Measurements from ENCODE around the gene NXF1.
A peak's percentile ranks its signal among the peaks of the same experiment; 100 is the strongest.
"Not testable (repeated sequence)": the region's sequence is repeated elsewhere in the genome, so short reads cannot be mapped to it uniquely, and the experiment has no call there.

Gene NXF1

DNA sequence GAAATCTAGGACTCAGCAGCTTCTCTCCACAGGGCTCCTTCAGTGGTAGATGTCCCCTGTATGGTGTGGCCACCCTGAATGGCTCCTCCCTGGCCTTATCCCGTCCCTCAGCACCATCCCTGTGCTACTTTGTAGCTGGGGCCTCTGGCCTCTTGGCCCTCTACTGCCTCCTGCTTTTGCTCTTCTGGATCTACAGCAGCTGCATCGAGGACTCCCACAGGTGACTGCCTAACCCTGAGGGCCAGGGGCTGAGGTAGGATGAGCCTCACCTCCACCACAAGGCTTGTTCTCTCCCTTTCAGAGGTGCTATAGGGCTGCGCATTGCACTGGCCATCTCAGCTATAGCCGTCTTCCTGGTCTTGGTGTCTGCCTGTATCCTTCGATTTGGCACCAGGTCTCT is 16.2 kb downstream of the NXF1 start:
- no peak for DNase-seq (ENCODE audit: low spot score in 2 of 2)
- Histone ChIP-seq H3K4me1 (peaks cover 9% of the 10 kb centered on the region), H3K36me3 (replicated peaks) (peaks cover 52% of the 10 kb centered on the region), H3K4me3 (no peak overlapping the region), H3K9me3 (no peaks in the 10 kb centered on the region), H3K27me3 (ENCODE audit: low read depth) (no peaks in the 10 kb centered on the region)
- in situ Hi-C loops (cut with MboI; ENCODE audit: low sequenced_read_pairs) = no loop called here

DNA sequence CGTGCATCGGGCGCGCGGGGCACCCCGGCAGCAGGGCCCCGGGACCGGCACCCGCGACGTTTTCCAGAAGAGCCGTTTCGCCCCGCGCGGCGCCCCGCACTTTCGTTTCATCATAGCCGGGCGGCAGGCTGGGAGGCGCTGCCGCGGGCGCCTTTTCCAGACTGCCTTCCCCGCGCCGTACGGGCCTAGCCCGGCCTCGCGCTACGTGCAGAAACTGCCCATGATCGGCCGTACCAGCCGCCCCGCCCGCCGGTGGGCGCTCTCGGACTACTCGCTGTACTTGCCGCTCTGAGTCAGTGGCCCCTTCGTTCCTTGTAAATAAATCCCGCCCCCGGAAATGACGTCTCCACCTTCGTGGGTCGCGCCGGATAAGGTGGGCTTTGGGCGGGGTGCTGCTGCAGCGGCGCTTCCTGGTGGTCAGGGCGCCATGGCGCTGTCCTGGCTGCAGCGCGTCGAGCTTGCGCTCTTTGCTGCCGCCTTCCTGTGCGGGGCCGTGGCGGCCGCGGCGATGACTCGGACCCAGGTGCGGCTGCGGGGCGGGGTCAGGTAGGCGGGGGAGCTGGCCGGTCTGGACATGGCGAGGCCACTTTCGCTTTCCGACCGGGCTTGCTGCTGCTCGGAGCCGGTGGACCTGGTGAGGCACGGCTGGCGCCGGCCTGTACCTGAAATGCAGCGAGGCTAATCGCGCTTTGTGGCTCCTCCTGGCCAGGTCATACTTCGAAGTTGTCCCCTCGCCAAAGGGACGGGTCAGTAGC is 18.1 kb downstream of the NXF1 start, which contains the start of gene TMEM179B:
Gene TMEM179B (plus strand): TSS at position 398 of the 755 bp plus-strand sequence. CDS start 30 bp downstream, at position 428.
- Histone ChIP-seq H3K4me3 (peak within 1 kb of the TSS; percentile 71), H3K27me3 (ENCODE audit: low read depth) (no peaks in the 10 kb centered on the region), H3K36me3 (replicated peaks) (peaks cover 48% of the 10 kb centered on the region), H3K9me3 (no peaks in the 10 kb centered on the region), H3K4me1 (peaks cover 9% of the 10 kb centered on the region)
- in situ Hi-C loops (cut with MboI; ENCODE audit: low sequenced_read_pairs) = no loop called here
- DNase-seq (ENCODE audit: low spot score in 2 of 2) = peak; percentile 97 to 99

DNA sequence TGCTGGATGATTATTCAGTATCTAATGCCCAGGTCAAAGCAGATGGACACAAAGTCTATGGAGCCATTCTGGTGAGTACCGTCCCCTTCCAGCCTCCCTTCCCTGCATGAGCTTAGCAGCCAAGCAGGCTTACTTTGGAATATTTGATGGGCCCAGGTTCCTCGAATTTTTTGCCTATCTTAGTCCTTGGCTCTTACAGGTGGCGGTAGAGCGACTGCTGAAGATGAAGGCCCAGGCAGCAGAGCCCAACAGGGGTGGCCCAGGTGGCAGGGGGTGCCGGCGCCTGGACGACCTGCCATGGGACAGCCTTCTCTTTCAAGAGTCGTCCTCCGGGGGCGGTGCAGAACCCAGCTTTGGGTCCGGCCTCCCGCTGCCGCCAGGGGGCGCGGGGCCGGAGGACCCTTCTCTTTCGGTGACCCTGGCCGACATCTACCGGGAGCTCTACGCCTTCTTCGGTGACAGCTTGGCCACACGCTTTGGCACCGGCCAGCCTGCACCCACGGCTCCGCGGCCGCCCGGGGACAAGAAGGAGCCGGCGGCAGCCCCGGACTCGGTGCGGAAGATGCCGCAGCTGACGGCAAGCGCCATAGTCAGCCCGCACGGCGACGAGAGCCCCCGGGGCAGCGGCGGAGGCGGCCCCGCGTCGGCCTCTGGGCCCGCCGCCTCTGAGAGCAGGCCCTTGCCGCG is 18.8 kb downstream of the NXF1 start:
- peaks cover 48% of the 10 kb centered on the region for H3K36me3 ChIP-seq (replicated peaks)
- in situ Hi-C loops (cut with MboI; ENCODE audit: low sequenced_read_pairs) = no loop called here
- H3K9me3 ChIP-seq = no peaks in the 10 kb centered on the region
- no peaks in the 10 kb centered on the region for H3K27me3 ChIP-seq (ENCODE audit: low read depth)
- peaks cover 9% of the 10 kb centered on the region for H3K4me1 ChIP-seq
- peak overlapping the region; percentile 71 for H3K4me3 ChIP-seq
- DNase-seq (ENCODE audit: low spot score in 2 of 2) = peak; percentile 79 to 92

DNA sequence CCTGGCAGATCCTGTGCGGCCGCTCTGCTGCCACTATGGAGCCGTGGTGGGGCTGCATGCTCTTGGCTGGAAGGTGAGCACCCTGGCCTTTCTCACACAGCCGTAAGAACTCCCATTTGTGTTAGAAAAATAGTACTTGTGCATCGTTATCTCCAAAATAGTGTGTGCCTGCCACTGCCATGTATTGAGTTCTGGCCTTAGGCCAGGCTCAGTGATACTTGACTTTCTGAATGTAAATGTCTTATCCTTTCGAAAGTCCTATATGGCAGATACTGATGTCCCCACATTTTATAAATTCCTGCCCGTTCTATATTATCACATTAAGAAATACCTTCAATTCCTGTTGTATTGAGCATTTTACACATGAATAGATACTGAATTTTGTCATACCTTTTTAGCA is 22.5 kb downstream of the NXF1 start:
- Histone ChIP-seq H3K4me3 (no peak overlapping the region), H3K9me3 (no peaks in the 10 kb centered on the region), H3K27me3 (ENCODE audit: low read depth) (no peaks in the 10 kb centered on the region), H3K4me1 (peaks cover 3% of the 10 kb centered on the region; the same call in 1 of the 2 replicates), H3K36me3 (replicated peaks) (peaks cover 38% of the 10 kb centered on the region)
- DNase-seq (ENCODE audit: low spot score in 2 of 2) = no peak
- in situ Hi-C loops (cut with MboI; ENCODE audit: low sequenced_read_pairs) = no loop called here

DNA sequence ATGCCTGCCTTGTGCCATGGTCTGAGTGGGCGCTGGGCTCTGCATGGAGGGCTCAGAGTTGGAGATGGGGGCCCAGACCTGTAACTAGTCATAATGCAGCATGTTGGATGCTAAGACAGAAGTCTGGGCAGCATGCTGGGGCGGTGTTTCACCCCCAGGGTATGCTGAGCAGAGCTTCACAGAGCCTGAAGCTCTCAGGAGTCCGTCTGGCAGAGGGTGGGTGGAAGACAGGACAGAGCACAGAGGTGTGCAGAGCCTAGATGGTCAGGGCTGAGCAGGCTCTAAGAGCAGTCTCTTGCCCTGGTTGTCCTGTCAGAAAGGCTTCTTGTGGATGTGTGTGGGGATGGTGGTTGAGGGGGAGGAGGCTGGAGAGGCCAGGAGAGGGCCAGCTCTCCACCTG is 26.8 kb downstream of the NXF1 start:
- in situ Hi-C loops (cut with MboI; ENCODE audit: low sequenced_read_pairs) = no loop called here
- DNase-seq (ENCODE audit: low spot score in 2 of 2) = no peak
- Histone ChIP-seq H3K36me3 (replicated peaks) (peaks cover 34% of the 10 kb centered on the region), H3K9me3 (no peaks in the 10 kb centered on the region), H3K4me3 (no peak overlapping the region), H3K27me3 (ENCODE audit: low read depth) (no peaks in the 10 kb centered on the region), H3K4me1 (no peaks in the 10 kb centered on the region)

DNA sequence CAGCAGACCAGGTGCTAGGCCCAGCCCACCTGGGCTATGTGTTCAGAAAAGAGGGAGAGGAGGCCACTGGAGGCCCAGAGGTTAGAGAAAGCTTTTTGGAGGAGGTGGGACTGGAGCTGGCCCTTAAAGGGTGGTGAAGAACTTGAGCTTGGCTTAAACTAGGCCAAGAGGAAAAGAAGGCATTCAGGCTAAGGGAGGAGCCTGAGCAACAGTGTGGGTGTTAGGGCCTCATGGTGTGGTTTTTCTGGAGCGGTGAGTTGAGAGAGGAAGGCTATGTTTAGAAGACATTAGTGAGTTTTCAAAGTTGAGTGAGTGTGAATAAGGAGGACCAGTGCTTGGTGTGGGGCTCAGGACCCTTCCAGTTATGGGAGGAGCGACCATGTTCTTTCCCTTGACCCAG is 27.9 kb downstream of the NXF1 start:
- Histone ChIP-seq H3K9me3 (no peaks in the 10 kb centered on the region), H3K36me3 (replicated peaks) (peaks cover 28% of the 10 kb centered on the region), H3K4me3 (no peak overlapping the region), H3K27me3 (ENCODE audit: low read depth) (no peaks in the 10 kb centered on the region), H3K4me1 (no peaks in the 10 kb centered on the region)
- DNase-seq (ENCODE audit: low spot score in 2 of 2) = no peak
- in situ Hi-C loops (cut with MboI; ENCODE audit: low sequenced_read_pairs) = no loop called here

DNA sequence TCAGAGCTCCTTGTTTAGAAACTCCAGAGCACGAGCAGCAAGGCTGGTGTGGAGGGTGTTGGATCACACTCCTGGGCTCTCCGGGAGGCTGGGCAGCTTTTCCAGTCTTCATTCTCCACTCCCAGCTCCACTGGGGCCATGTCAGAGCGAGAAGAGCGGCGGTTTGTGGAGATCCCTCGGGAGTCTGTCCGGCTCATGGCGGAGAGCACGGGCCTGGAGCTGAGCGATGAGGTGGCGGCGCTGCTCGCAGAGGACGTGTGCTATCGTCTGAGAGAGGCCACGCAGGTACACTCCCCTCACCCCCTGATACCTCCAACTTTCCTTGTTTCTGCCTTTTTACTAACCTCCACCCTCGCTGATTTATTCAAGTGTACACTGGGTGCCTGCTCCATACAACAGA is 29.6 kb downstream of the NXF1 start:
- in situ Hi-C loops (cut with MboI; ENCODE audit: low sequenced_read_pairs) = no loop called here
- peaks cover 9% of the 10 kb centered on the region for H3K4me1 ChIP-seq
- no peaks in the 10 kb centered on the region for H3K9me3 ChIP-seq
- H3K36me3 ChIP-seq (replicated peaks) = peaks cover 21% of the 10 kb centered on the region; the same call in 1 of the 2 replicates
- no peak for DNase-seq (ENCODE audit: low spot score in 2 of 2)
- no peaks in the 10 kb centered on the region for H3K27me3 ChIP-seq (ENCODE audit: low read depth)
- no peak overlapping the region for H3K4me3 ChIP-seq

DNA sequence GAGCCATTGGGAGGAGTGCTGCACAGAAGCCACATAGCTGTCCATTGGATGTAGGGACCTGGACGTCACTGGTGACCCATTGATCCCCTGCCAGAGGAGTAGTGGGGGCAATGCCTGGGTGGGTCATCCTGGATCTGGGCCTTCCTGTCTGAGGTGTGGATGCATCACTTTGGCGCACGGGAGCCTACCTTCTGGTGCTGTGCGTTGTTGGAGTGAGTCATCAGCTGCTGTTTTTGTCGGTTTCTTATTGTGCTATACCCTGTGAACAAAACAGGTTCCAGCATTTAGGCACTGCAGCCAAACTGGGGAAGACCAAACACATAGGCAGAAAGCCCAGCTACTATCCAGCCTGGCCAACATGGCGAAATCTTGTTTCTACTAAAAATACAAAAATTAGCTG is 30.8 kb downstream of the NXF1 start:
- Histone ChIP-seq H3K9me3 (no peaks in the 10 kb centered on the region), H3K36me3 (replicated peaks) (peaks cover 19% of the 10 kb centered on the region; the same call in 1 of the 2 replicates), H3K27me3 (ENCODE audit: low read depth) (no peaks in the 10 kb centered on the region), H3K4me3 (no peak overlapping the region), H3K4me1 (peaks cover 17% of the 10 kb centered on the region)
- DNase-seq (ENCODE audit: low spot score in 2 of 2) = no peak
- in situ Hi-C loops (cut with MboI; ENCODE audit: low sequenced_read_pairs) = no loop called here

DNA sequence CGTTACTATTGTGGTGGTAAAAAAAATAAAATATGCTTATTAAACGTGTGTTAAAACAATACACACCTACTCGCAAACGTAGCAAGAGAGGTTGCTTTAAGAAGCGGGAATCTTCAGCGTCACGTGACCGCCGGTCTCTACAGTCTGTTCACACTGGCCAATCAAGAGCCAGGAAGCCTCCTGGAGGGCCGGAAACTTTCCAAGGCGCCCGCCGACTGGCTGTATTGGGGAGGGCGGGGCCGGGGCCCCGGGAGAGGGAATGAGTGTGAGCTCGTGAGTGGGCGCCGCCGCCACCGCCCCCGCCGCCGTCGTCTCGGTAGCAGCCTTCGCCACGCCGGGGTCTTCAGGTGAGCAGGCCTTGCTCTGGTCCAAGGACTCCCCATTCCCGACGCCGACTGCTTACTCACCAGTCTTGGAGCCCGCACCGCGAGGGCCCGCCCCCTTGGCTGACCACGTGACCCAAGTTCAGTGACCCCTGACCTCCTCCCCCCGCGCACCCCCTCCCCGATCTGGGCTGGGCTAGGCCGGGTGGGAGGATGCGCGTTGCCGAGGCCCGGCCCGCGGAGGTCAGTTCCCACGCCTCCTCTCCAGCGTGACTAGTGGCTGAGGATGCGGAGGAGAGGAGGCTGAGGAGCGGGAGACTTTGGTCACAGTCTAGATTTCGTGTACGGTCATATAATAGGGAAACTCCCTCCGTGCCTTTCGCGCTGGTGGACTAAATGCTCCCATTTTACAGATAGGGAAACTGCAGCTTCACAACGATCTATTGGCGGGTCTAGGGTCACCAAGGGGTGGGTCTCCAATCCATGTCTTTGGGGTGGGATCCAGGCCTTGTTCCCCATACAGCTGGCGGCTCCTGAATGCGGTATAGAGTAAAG is 33.9 kb downstream of the NXF1 start, which contains the start of gene TAF6L:
Gene TAF6L (plus strand): TSS at position 253 of the 878 bp plus-strand sequence. CDS start 4,388 bp downstream, outside the sequence.
- Histone ChIP-seq H3K36me3 (replicated peaks) (peaks cover 15% of the 10 kb centered on the region), H3K4me3 (peak within 1 kb of the TSS; percentile 52), H3K9me3 (no peaks in the 10 kb centered on the region), H3K27me3 (ENCODE audit: low read depth) (no peaks in the 10 kb centered on the region), H3K4me1 (peaks cover 17% of the 10 kb centered on the region)
- DNase-seq (ENCODE audit: low spot score in 2 of 2) = peak; percentile 99
- in situ Hi-C loops (cut with MboI; ENCODE audit: low sequenced_read_pairs) = no loop called here

DNA sequence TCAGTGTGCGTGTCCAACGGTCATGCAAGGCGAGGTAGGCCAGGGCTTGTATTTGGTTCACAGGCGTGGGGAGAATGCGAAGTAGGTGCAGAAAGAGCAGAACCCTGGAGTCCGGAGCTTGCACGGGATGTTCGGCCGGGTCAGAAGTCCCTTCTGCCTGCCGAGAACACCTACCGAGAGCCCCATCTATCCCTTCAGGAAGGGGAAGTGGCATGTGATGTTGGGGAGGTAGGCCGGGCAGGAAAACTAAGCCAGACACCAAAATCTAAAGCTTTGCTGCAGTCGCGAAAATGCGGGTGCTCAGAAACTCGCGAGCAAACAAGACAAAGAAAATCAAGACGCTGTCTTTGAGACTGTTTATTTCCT is 34.5 kb downstream of the NXF1 start:
- Histone ChIP-seq H3K4me1 (peaks cover 17% of the 10 kb centered on the region), H3K27me3 (ENCODE audit: low read depth) (no peaks in the 10 kb centered on the region), H3K4me3 (peak overlapping the region; percentile 52), H3K9me3 (no peaks in the 10 kb centered on the region), H3K36me3 (replicated peaks) (peaks cover 9% of the 10 kb centered on the region)
- in situ Hi-C loops (cut with MboI; ENCODE audit: low sequenced_read_pairs) = no loop called here
- peak in 1 of 2 experiments; percentile 38 for DNase-seq (ENCODE audit: low spot score in 2 of 2)

DNA sequence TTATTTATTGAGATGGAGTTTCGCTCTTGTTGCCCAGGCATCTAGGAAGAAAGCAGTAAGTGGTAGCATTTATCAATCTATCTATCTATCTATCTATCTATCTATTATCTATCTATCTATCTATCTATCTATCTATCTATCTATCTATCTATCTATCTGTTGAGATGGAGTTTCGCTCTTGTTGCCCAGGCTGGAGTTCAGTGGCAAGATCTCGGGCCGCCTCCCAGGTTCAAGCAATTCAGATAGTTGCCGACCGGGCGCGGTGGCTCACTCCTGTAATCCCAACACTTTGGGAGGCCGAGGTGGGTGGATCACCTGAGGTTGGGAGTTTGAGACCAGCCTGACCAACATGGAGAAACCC is 44.4 kb downstream of the NXF1 start:
- Histone ChIP-seq H3K4me1 (peaks cover 11% of the 10 kb centered on the region), H3K4me3 (peak overlapping the region; percentile 91)
- H3K27me3 ChIP-seq (ENCODE audit: low read depth); in situ Hi-C loops (cut with MboI; ENCODE audit: low sequenced_read_pairs); H3K36me3 ChIP-seq (replicated peaks); H3K9me3 ChIP-seq: not testable (repeated sequence)
- peak in 1 of 2 experiments; percentile 39 for DNase-seq (ENCODE audit: low spot score in 2 of 2)

DNA sequence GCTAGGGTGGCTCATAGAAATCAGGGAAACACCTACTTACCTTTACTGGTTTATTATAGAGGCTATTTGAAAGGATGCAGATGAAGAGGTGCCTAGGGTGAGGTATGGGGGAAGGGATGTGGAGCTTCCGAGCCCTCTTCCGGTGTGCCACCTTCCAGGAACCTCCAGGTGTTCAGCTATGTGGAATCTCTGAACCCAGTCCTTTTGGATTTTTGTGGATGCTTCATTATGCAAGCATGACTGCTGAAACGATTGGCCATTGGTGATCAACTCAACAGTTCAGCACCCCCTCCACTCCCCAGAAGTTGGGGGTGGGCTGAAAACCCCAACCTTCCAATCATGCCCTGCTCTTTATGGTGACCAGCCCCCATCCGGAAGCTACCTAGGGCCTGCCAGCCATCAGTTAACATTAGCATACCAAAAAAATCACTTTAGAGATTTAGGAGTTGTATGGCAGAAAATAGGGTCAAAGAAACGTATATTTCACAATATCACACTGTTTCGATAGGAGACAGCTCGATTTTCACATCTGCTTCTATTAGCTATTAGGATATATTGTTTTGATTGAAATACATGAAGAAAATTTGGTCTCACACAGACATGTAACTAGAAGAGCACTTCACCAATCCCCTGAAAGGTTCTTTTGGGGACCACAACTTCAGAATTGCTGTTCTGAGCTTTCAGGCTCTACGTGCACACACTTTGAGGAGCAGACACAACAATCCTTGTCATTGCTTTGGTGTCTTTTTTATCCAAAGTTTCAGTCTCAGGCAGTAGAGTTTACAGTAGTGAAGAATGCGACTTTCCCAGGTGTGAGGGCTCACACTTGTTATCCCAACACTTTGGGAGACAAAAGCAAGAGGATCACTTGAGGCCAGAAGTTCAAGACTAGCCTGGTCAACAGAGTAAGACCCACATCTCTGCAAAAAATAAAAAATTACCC is 47.1 kb downstream of the NXF1 start:
- no peak for DNase-seq (ENCODE audit: low spot score in 2 of 2)
- H3K27me3 ChIP-seq (ENCODE audit: low read depth) = no peaks in the 10 kb centered on the region
- peaks cover 3% of the 10 kb centered on the region; the same call in 1 of the 2 replicates for H3K36me3 ChIP-seq (replicated peaks)
- H3K4me1 ChIP-seq = peaks cover 14% of the 10 kb centered on the region
- H3K9me3 ChIP-seq = no peaks in the 10 kb centered on the region
- no peak overlapping the region for H3K4me3 ChIP-seq
- in situ Hi-C loops (cut with MboI; ENCODE audit: low sequenced_read_pairs) = no loop called here

Data from HAP-1 (cell line).